WTC11 (cell line): ENCODE results near the gene ACADVL. TPM values are rescaled to one million over a fixed set of nuclear protein-coding genes. Genes with fewer than 3 reads are reported as not detected.

Experiments used
- AFF4 ChIP-seq: sonication (generic); formaldehyde crosslinking; IDR thresholded peaks from 2 replicates; pipeline ENCODE4 v1.8.1; 2023; ENCODE audit warnings: mild to moderate bottlenecking, missing genetic modification reagents, borderline replicate concordance
- ATF2 ChIP-seq: sonication (generic); formaldehyde crosslinking; IDR thresholded peaks from 2 replicates; pipeline ENCODE4 v1.8.1; 2022; ENCODE audit warnings: low read depth, missing genetic modification reagents, borderline replicate concordance
- CREM ChIP-seq: sonication (generic); formaldehyde crosslinking; IDR thresholded peaks from 2 replicates; pipeline ENCODE4 v1.8.1; 2022; ENCODE audit warnings: mild to moderate bottlenecking, missing genetic modification reagents, moderate library complexity
- CTCF ChIP-seq: fragments of 200-600 bp; IDR thresholded peaks from 2 replicates; pipeline ENCODE4 v1.8.0; 2022; ENCODE audit warnings: antibody characterized with exemption
- E2F4 ChIP-seq: sonication (generic); formaldehyde crosslinking; IDR thresholded peaks from 2 replicates; pipeline ENCODE4 v1.8.1; 2022; ENCODE audit warnings: low read depth, mild to moderate bottlenecking, moderate library complexity, missing genetic modification reagents, borderline replicate concordance
- ERG ChIP-seq: fragments of 250-450 bp; sonication (Bioruptor Pico); IDR thresholded peaks from 2 replicates; pipeline ENCODE4 v1.8.0; 2021; ENCODE audit warnings: mild to moderate bottlenecking
- GABPB1 ChIP-seq: sonication (generic); formaldehyde crosslinking; IDR thresholded peaks from 2 replicates; pipeline ENCODE4 v1.8.1; 2023; ENCODE audit warnings: mild to moderate bottlenecking, missing genetic modification reagents
- HMGXB4 ChIP-seq: sonication (generic); formaldehyde crosslinking; IDR thresholded peaks from 2 replicates; pipeline ENCODE4 v1.8.1; 2023; ENCODE audit warnings: mild to moderate bottlenecking, moderate library complexity, missing genetic modification reagents
- JUN ChIP-seq: sonication (generic); formaldehyde crosslinking; IDR thresholded peaks from 2 replicates; pipeline ENCODE4 v1.8.0; 2023; ENCODE audit warnings: mild to moderate bottlenecking, missing genetic modification reagents
- MAX ChIP-seq: sonication (generic); formaldehyde crosslinking; IDR thresholded peaks from 2 replicates; pipeline ENCODE4 v1.8.0; 2022; ENCODE audit warnings: mild to moderate bottlenecking, missing genetic modification reagents
- NR3C1 ChIP-seq: sonication (generic); formaldehyde crosslinking; conservative IDR thresholded peaks from 2 replicates; pipeline ENCODE4 v1.8.1; 2023; ENCODE audit warnings: low read depth, mild to moderate bottlenecking, missing genetic modification reagents
- OVOL2 ChIP-seq: fragments of 250-450 bp; sonication (Bioruptor Pico); IDR thresholded peaks from 2 replicates; pipeline ENCODE4 v1.9.0; 2021; ENCODE audit warnings: mild to moderate bottlenecking, borderline replicate concordance
- PRDM15 ChIP-seq: sonication (generic); formaldehyde crosslinking; IDR thresholded peaks from 2 replicates; pipeline ENCODE4 v1.8.0; 2022; ENCODE audit warnings: missing genetic modification reagents
- TEAD1 ChIP-seq: sonication (generic); formaldehyde crosslinking; IDR thresholded peaks from 2 replicates; pipeline ENCODE4 v1.8.0; 2022; ENCODE audit warnings: mild to moderate bottlenecking, missing genetic modification reagents
- ZBTB21 ChIP-seq: sonication (generic); formaldehyde crosslinking; IDR thresholded peaks from 2 replicates; pipeline ENCODE4 v1.8.1; 2023; ENCODE audit warnings: mild to moderate bottlenecking, missing genetic modification reagents, borderline replicate concordance
- ZNF138 ChIP-seq: sonication (generic); formaldehyde crosslinking; conservative IDR thresholded peaks from 2 replicates; pipeline ENCODE4 v1.8.1; 2022; ENCODE audit warnings: mild to moderate bottlenecking, moderate library complexity, missing genetic modification reagents
- ZNF396 ChIP-seq: fragments of 250-450 bp; sonication (Bioruptor Pico); IDR thresholded peaks from 2 replicates; pipeline ENCODE4 v1.8.0; 2021; ENCODE audit warnings: mild to moderate bottlenecking, moderate library complexity, borderline replicate concordance
- ZNF425 ChIP-seq: fragments of 250-450 bp; sonication (Bioruptor Pico); conservative IDR thresholded peaks from 2 replicates; pipeline ENCODE4 v1.9.0; 2021; ENCODE audit warnings: mild to moderate bottlenecking
- total RNA-seq: library from RNA; stranded (reverse); gene quantifications from 3 replicates; pipeline ENCODE4 v1.2.3, GENCODE V29; 2021

The ACADVL gene
- total RNA-seq, 1 experiment from 2014 or later: 236 TPM

- TF ChIP-seq GABPB1 (CRISPR knock-in tag): peak; percentile 71
- no peak for TF ChIP-seq ATF2 (CRISPR knock-in tag)
- TF ChIP-seq ERG (CRISPR knock-in tag): no peak
- no peak for TF ChIP-seq E2F4
- no peak for TF ChIP-seq NR3C1 (CRISPR knock-in tag)
- no peak for TF ChIP-seq PRDM15 (CRISPR knock-in tag)
- no peak for TF ChIP-seq ZNF425 (CRISPR knock-in tag)
- TF ChIP-seq OVOL2 (CRISPR knock-in tag): no peak
- TF ChIP-seq CTCF: no peak
- peak; percentile 60; the same call in 1 of the 2 replicates for TF ChIP-seq JUN (CRISPR knock-in tag)
- TF ChIP-seq TEAD1 (CRISPR knock-in tag): 0 out of 2 replicates have a peak, but pooled peaks have one; percentile 43
- no peak for TF ChIP-seq ZBTB21 (CRISPR knock-in tag)
- no peak; the same call in 1 of the 2 replicates for TF ChIP-seq AFF4 (CRISPR knock-in tag)
- TF ChIP-seq MAX (CRISPR knock-in tag): peak; percentile 47; the same call in 1 of the 2 replicates
- peak; percentile 23; the same call in 1 of the 2 replicates for TF ChIP-seq CREM (CRISPR knock-in tag)
- TF ChIP-seq HMGXB4 (CRISPR knock-in tag): peak; percentile 42; the same call in 1 of the 2 replicates
- TF ChIP-seq ZNF396 (CRISPR knock-in tag): no peak
- no peak for TF ChIP-seq ZNF138 (CRISPR knock-in tag)
Observed at GRCh38 chr17:7239091-7240027, 19.6 kb downstream of the ACADVL start, which contains the start of gene PHF23 (continued).
